Measurements from ENCODE around the gene SUMF1.

The SUMF1 gene

DNA sequence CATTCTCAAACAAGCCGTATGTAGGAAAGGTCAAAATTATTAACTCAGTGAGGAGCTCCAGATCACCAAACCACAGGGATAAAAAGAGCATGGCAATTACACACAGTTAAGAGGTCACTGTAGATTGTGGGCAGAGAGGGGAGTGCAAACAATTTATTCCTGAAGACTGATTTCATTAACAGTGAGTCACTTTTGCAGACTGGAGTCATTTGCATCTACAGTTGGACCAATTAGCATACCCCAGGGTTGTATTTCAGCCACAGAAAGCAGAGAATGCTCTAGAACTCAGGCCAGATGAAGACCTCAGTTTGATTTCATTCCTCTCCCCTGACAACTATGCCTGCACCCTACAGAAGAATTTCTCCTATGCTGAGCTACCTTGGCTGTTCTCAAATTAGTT lies 123.8 kb downstream of the SUMF1 start:
- peak; percentile 96 for ATAC-seq
- TF ChIP-seq, protein P1, sequence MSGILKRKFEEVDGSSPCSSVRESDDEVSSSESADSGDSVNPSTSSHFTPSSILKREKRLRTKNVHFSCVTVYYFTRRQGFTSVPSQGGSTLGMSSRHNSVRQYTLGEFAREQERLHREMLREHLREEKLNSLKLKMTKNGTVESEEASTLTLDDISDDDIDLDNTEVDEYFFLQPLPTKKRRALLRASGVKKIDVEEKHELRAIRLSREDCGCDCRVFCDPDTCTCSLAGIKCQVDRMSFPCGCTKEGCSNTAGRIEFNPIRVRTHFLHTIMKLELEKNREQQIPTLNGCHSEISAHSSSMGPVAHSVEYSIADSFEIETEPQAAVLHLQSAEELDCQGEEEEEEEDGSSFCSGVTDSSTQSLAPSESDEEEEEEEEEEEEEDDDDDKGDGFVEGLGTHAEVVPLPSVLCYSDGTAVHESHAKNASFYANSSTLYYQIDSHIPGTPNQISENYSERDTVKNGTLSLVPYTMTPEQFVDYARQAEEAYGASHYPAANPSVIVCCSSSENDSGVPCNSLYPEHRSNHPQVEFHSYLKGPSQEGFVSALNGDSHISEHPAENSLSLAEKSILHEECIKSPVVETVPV (CRISPR knock-in tag; IDR thresholded peaks at IDR 0.05): no peak; the same call in 1 of the 2 replicates
- TF ChIP-seq SNAI2 (CRISPR knock-in tag; IDR thresholded peaks at IDR 0.05): no peak
- TF ChIP-seq, protein P2, sequence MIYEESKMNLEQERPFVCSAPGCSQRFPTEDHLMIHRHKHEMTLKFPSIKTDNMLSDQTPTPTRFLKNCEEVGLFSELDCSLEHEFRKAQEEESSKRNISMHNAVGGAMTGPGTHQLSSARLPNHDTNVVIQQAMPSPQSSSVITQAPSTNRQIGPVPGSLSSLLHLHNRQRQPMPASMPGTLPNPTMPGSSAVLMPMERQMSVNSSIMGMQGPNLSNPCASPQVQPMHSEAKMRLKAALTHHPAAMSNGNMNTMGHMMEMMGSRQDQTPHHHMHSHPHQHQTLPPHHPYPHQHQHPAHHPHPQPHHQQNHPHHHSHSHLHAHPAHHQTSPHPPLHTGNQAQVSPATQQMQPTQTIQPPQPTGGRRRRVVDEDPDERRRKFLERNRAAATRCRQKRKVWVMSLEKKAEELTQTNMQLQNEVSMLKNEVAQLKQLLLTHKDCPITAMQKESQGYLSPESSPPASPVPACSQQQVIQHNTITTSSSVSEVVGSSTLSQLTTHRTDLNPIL (CRISPR knock-in tag; IDR thresholded peaks at IDR 0.05; ENCODE audit: low read depth): no peak
- peak; percentile 50; the same call in 1 of the 2 replicates for TF ChIP-seq ISL1 (CRISPR knock-in tag; IDR thresholded peaks at IDR 0.05)
- TF ChIP-seq GLIS3 (CRISPR knock-in tag; IDR thresholded peaks at IDR 0.05): no peak
- no peak for TF ChIP-seq TOX (CRISPR knock-in tag; IDR thresholded peaks at IDR 0.05; ENCODE audit: borderline replicate concordance)
- TF ChIP-seq, protein P3, sequence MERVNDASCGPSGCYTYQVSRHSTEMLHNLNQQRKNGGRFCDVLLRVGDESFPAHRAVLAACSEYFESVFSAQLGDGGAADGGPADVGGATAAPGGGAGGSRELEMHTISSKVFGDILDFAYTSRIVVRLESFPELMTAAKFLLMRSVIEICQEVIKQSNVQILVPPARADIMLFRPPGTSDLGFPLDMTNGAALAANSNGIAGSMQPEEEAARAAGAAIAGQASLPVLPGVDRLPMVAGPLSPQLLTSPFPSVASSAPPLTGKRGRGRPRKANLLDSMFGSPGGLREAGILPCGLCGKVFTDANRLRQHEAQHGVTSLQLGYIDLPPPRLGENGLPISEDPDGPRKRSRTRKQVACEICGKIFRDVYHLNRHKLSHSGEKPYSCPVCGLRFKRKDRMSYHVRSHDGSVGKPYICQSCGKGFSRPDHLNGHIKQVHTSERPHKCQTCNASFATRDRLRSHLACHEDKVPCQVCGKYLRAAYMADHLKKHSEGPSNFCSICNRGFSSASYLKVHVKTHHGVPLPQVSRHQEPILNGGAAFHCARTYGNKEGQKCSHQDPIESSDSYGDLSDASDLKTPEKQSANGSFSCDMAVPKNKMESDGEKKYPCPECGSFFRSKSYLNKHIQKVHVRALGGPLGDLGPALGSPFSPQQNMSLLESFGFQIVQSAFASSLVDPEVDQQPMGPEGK (CRISPR knock-in tag; IDR thresholded peaks at IDR 0.05; ENCODE audit: borderline replicate concordance): 0 out of 2 replicates have a peak, but pooled peaks have one; percentile 21
- TF ChIP-seq ZFP3 (CRISPR knock-in tag; IDR thresholded peaks at IDR 0.05): no peak
- no peak for TF ChIP-seq ZC3H10 (CRISPR knock-in tag; IDR thresholded peaks at IDR 0.05)
- TF ChIP-seq, protein P4, sequence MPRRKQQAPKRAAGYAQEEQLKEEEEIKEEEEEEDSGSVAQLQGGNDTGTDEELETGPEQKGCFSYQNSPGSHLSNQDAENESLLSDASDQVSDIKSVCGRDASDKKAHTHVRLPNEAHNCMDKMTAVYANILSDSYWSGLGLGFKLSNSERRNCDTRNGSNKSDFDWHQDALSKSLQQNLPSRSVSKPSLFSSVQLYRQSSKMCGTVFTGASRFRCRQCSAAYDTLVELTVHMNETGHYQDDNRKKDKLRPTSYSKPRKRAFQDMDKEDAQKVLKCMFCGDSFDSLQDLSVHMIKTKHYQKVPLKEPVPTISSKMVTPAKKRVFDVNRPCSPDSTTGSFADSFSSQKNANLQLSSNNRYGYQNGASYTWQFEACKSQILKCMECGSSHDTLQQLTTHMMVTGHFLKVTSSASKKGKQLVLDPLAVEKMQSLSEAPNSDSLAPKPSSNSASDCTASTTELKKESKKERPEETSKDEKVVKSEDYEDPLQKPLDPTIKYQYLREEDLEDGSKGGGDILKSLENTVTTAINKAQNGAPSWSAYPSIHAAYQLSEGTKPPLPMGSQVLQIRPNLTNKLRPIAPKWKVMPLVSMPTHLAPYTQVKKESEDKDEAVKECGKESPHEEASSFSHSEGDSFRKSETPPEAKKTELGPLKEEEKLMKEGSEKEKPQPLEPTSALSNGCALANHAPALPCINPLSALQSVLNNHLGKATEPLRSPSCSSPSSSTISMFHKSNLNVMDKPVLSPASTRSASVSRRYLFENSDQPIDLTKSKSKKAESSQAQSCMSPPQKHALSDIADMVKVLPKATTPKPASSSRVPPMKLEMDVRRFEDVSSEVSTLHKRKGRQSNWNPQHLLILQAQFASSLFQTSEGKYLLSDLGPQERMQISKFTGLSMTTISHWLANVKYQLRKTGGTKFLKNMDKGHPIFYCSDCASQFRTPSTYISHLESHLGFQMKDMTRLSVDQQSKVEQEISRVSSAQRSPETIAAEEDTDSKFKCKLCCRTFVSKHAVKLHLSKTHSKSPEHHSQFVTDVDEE (CRISPR knock-in tag; IDR thresholded peaks at IDR 0.05): no peak

DNA sequence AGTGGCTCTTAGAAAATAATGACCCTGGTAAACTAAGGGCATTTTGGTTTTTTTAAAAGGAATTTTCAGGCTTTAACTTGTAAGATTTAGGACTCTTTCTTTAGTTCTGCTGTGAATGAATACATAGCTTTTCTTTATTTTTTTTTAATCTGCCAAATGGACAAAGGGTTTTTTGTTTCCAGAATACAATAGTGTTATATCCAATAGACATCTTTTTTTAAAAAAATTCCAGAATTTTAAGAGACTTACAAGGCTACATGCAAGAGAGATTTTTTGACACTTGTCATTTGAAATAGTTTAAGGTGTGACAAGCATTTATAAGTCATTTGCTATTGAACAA lies 125.8 kb downstream of the SUMF1 start:
- no peak for TF ChIP-seq RARB (CRISPR knock-in tag; IDR thresholded peaks at IDR 0.05)
- TF ChIP-seq, protein P2 (CRISPR knock-in tag; IDR thresholded peaks at IDR 0.05; ENCODE audit: low read depth): no peak
- TF ChIP-seq CSDC2 (CRISPR knock-in tag; IDR thresholded peaks at IDR 0.05): no peak
- TF ChIP-seq, protein P3 (CRISPR knock-in tag; IDR thresholded peaks at IDR 0.05; ENCODE audit: borderline replicate concordance): no peak
- no peak for TF ChIP-seq SNAI2 (CRISPR knock-in tag; IDR thresholded peaks at IDR 0.05)
- no peak for TF ChIP-seq ARNTL (CRISPR knock-in tag; IDR thresholded peaks at IDR 0.05; ENCODE audit: borderline replicate concordance, low read depth)
- no peak for TF ChIP-seq GLIS3 (CRISPR knock-in tag; IDR thresholded peaks at IDR 0.05)
- TF ChIP-seq, protein P4 (CRISPR knock-in tag; IDR thresholded peaks at IDR 0.05): no peak
- TF ChIP-seq ZFP30 (CRISPR knock-in tag; IDR thresholded peaks at IDR 0.05): no peak
- no peak for TF ChIP-seq ZNF70 (CRISPR knock-in tag; IDR thresholded peaks at IDR 0.05)
- TF ChIP-seq, protein P1 (CRISPR knock-in tag; IDR thresholded peaks at IDR 0.05): no peak
- ATAC-seq: no peak
